Fibroblast of skin of left biceps (primary cell): ENCODE results near the gene THSD1.
"Not testable (repeated sequence)": the region's sequence is repeated elsewhere in the genome, so short reads cannot be mapped to it uniquely, and the experiment has no call there.

Source experiments
- DNase-seq, 2 experiments: peaks; one replicate each; pipeline ENCODE4 v3.0.0-alpha.2; 2013; ENCODE audit warnings: low read depth in 2 of 2

The THSD1 gene

DNA sequence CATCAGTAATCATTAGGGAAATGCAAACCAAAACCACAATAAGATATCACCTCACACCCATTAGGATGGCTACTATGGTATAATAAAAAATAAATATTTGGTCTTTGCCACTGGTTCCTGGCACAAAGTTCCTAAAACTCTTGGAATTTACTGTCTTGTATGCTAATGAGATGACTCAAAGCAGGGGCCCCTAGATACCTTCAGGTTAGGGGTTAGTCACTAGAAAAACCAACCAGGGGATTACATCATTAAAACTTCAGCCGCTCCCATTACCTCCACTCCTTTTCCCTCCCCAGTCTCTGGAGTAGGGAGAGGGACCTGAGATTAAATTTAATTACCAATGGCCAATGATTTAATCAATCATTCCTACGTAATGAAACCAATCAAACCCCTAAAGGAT, 49.6 kb downstream of the THSD1 start:
- DNase-seq = no peak

DNA sequence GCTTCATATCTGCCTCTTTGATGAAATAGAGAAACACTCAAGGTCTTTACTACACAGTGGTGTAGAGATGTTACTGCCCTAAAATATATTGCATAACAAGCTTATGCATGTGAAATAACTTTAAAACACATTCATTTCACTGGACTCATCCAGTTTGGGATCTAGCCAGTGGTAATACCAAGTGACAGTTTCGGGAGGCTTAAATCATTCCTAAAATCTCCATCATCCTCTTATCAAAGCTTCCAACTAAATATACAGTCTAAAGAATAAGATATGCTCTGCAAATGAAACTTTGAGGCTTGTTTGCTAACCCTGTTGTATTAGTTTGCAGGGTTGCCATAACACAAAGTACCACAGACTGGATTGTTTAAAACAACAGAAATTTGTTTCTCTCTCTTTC, 52.8 kb downstream of the THSD1 start:
- DNase-seq = peak; percentile 45 to 46

DNA sequence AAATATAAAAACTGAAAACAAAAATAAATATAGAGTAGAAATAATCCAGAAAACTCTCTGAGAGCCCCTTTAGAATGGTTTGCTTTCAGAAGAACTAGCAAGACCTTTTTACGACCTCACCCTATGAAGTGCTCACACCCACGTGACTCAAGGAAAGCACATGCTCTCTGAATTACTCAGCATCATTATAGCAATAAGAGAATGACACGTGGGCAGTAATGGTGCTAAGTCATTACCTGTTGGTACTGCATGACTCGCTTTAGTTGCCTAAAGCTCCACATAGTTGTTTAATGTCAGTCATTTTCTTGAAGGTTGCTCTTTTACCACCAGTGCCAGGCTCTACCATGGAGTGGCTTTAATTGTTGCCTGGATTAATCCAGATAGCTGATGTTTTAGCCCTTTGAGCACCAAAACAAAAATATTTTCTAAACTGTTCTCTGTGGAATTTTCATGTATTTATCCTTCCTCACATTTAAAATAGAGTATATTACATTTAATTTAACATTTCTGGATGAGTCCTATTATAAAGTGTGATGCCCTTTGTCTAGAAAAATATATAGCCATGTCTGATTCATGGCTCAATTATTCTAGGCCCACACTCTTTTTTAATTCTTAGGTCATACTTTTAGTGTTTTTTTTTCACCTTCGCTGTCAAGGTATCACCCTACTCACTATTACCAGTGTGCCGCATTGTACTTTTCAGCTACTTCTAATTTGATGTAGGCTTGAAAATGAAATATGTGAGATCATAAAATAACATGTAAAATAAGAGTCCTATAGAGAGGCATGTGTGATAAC, 56.8 kb downstream of the THSD1 start:
- peak in 1 of 2 experiments; percentile 27 for DNase-seq

DNA sequence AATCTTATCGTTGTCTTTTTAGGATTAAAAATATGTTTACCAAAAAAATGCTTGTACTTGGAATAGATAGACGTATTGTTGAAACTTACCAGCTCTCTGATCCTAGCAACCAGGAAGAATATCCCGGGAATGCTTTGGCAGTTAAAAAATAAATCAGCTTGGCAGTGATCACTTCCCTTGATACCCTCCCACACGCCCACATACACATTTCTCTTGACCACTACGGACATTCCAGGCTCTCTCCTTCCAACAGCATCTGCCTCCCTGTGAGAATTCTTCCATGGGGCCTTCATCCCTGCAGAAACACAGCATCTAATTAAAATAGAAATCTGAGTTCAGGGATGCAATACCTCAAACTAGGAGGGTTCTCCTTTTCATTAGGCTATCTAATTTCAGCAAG, 57.9 kb downstream of the THSD1 start:
- peak; percentile 55 to 56 for DNase-seq

DNA sequence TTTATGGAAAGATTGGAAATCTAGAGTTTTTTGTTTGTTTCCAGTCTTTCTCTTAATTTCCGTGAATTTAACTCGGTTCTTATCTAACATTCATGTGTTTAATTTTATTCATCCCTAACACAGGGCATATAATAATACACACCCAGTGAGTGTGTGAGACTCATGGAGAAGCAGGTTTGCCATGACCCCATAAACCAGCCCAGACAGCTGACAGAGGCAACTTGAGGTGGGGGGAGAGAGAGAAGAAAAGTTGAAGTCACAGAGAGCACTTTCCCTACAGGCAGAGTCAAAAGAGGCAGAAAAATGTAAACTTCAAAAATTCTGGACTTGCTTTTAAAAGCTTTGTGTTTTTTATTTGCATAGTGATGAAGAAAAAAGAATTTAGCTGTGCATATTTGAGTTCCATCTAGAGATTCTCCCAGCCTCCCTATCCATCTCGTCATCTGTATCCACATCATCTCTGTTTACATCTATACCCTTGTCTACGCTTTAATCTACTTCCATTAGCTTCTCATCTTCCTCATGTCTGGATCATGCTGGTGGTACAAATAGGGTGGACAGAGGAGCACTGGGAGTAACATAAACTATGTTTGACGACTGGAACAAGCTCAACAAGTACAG, 60.2 kb downstream of the THSD1 start:
- DNase-seq = no peak

DNA sequence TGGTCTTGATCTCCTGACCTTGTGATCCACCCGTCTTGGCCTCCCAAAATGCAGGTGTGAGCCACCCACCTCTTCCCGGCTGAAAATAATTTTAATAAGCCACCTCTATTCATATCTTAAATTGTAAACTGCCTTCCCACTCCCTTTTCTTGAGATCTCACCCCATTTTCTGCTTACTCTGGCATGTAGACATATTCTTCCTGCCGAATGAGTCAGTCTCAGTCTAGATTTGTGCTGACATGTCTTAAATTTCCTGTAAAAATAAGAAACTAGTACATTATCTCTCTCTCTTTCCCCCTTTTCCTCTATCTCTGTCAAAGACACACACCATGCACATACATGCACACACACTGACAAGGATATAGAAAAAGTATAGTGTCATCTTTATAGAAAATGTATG, 60.9 kb downstream of the THSD1 start:
- no peak for DNase-seq

DNA sequence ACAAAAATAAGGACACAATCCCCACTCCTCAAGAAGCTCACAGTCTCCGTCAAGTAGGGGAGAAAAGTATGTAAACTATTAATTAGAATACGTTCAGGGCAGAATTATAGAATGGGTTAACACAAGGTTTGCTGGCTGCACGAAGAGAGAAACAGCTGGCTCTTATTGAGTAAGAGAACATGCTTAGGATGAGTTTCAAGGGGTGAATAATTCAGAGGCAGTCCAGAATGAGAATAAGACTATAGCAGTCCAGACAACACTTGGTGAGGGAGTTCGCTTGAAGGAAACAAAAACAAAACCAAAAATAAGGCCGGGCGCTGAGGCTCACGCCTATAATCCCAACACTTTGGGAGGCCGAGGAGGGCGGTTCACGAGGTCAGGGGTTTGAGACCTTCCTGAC, 61.9 kb downstream of the THSD1 start:
- DNase-seq = no peak

DNA sequence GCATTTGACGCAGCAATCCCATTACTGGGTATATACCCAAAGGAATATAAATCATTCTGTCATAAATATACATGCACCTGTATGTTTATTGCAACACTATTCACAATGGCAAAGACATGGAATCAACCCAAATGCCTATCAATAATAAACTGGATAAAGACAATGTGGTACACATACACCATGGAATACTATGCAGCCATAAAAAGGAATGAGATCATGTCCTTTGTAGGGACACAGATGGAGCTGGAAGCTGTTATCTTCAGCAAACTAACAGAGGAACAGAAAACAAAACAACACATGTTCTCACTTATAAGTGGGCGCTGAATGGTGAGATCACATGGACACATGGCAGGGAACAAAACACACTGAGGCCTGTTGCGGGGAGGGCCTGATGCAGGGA, 63.8 kb downstream of the THSD1 start:
- not testable (repeated sequence) for DNase-seq

DNA sequence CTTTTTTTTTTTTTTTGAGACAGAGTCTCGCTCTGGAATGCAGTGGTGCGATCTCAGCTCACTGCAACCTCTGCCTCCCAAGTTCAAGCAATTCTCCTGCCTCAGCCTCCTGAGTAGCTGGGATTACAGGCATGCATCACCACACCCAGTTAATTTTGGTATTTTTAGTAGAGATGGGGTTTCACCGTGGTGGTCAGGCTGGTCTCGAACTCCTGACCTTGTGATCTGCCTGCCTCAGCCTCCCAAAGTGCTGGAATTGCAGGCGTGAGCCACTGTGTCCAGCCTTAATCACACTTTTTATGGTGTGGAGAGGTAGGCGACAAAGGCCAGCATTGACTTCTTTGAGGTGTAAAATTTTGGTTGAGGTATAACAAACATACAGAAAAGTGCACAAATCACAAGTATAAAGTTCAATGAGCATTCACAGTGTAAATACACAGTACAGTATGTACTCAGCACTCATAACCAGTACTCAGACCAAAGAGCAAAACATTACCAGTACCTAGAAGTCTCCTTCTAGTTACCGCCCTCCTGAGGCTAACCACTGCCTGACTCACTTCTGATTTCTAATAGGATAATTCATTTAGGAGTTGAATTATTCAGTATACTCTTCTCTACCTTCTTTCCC, 68.0 kb downstream of the THSD1 start:
- not testable (repeated sequence) for DNase-seq

DNA sequence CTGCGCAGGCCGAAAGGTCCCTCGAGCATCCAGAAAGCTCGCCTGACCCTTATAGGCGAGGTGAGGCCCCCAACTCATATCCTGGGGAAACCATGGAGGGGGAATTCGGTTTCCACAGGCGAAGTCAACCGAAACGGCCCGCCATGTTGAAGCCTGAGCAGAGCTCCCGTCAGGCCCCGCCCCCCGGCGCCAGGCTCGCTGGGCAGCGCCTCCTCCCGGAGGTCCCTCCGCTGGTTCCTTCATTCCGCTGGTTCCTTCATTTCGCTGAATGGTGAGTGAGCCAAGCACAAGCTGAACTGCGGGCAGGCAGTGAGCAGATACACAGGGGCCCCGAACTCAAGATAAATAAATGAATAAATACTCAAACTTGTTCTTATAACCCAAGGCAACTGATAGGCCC, 71.9 kb downstream of the THSD1 start:
- DNase-seq = not testable (repeated sequence)

DNA sequence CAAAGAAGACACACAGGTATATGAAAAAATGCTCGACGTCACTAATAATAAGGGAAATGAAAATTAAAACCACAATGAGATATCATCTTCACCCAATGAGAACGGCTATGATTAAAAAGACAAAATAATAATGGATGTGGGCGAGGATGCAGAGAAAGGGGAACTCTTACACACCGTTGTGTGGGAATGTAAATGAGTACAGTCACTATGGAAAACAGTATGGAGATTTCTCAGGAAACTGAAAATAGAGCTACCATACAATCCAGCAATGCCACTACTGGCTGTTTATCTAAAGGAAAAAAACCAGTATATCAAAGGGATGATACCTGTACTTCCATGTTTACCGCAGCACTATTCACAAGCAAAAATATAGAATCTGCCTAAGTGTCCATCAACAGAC, 74.1 kb downstream of the THSD1 start:
- not testable (repeated sequence) for DNase-seq
